Endothelial cell of umbilical vein (primary cell): ENCODE measurements around the gene MAST4. TPM values are rescaled to one million over a fixed set of nuclear protein-coding genes. Genes with fewer than 3 reads are reported as not detected.

Source experiments
- BruUV-seq: library from RNA; stranded (reverse); fragments of 400-500 nt; replicated peaks from 2 replicates; lab custom pipeline; 2021; lab: Mats Ljungman, UMichigan
- CTCF ChIA-PET: fragments of 300-600, 350-600 bp; sonication (Branson Sonifier 250); formaldehyde crosslinking; loops from one replicate; lab custom pipeline; 2021; ENCODE audit warnings: antibody characterized with exemption, inconsistent platforms; lab: Charles Lee
- POLR2A ChIA-PET: fragments of 300-600, 350-600 bp; sonication (Branson Sonifier 250); formaldehyde crosslinking; loops from one replicate; lab custom pipeline; 2021; ENCODE audit warnings: antibody characterized with exemption, inconsistent platforms; lab: Charles Lee
- DNase-seq: peaks from one replicate; pipeline ENCODE4 v3.0.0-alpha.2; 2011; ENCODE audit warnings: low read depth, low spot score
- FAIRE-seq: peaks from 2 replicates; lab custom pipeline; 2011; peaks lifted over from hg19 to GRCh38; lab: Jason Lieb, UNC
- H2AFZ ChIP-seq: 2 replicates; pipeline ENCODE4 v1.6.0; 2012; ENCODE audit warnings: low read depth, low read length, control low read depth, inconsistent platforms
- H3K27ac ChIP-seq: 2 replicates; pipeline ENCODE4 v1.5.1; 2011; ENCODE audit warnings: low read depth, mild to moderate bottlenecking, control low read depth, low read length, moderate library complexity; ENCODE audit not compliant: insufficient read depth
- H3K27me3 ChIP-seq, 2 experiments: 2 replicates each; pipeline versions ENCODE4 v1.6.0 to v1.6.1; 2011; ENCODE audit warnings: low read length in 2 of 2, mixed read lengths in 1 of 2; ENCODE audit not compliant: control insufficient read depth in 2 of 2, insufficient read depth in 2 of 2
- H3K36me3 ChIP-seq, 2 experiments: 2 replicates in 1 of 2; 3 replicates in 1 of 2; pipeline ENCODE4 v1.5.1; 2011; ENCODE audit warnings: low read length in 2 of 2, mild to moderate bottlenecking in 1 of 2, moderate library complexity in 1 of 2; ENCODE audit not compliant: control insufficient read depth in 2 of 2, insufficient read depth in 2 of 2; ENCODE audit errors: extremely low read depth in 1 of 2
- H3K4me1 ChIP-seq: 3 replicates; pipeline ENCODE4 v1.5.1; 2011; ENCODE audit warnings: mild to moderate bottlenecking, low read length; ENCODE audit not compliant: control insufficient read depth, insufficient read depth; ENCODE audit errors: extremely low read depth
- H3K4me2 ChIP-seq: 2 replicates; pipeline ENCODE4 v1.6.1; 2011; ENCODE audit warnings: low read length, control low read depth, mixed read lengths; ENCODE audit not compliant: insufficient read depth
- H3K4me3 ChIP-seq, 3 experiments: fragments of 200-600 bp in 1 of 3; sonication (generic), shearing (Covaris generic) in 1 of 3; replicated peaks in 1 of 3; 2 replicates each; pipeline ENCODE4 v1.5.1; 2011 to 2016; ENCODE audit warnings: control low read depth in 3 of 3, low read length in 3 of 3, mild to moderate bottlenecking in 2 of 3, inconsistent platforms in 1 of 3, low read depth in 1 of 3, moderate library complexity in 1 of 3; ENCODE audit not compliant: insufficient read depth in 1 of 3
- H3K79me2 ChIP-seq: 2 replicates; pipeline ENCODE4 v1.6.0; 2012; ENCODE audit warnings: low read length, inconsistent platforms; ENCODE audit not compliant: control insufficient read depth, insufficient read depth
- H3K9ac ChIP-seq: replicated peaks from 2 replicates; pipeline ENCODE3; 2011; ENCODE audit warnings: low read length, control low read depth; ENCODE audit not compliant: insufficient read depth; ENCODE audit errors: extremely low read depth
- H3K9me1 ChIP-seq: replicated peaks from 3 replicates; pipeline ENCODE4 v1.6.0; 2011; ENCODE audit warnings: mild to moderate bottlenecking, low read length; ENCODE audit not compliant: control insufficient read depth, insufficient read depth; ENCODE audit errors: extremely low read depth
- H3K9me3 ChIP-seq: replicated peaks from 2 replicates; pipeline ENCODE4 v1.5.1; 2012; ENCODE audit warnings: low read length, inconsistent platforms; ENCODE audit not compliant: control insufficient read depth, insufficient read depth
- H4K20me1 ChIP-seq: replicated peaks from 2 replicates; pipeline ENCODE3; 2011; ENCODE audit warnings: mild to moderate bottlenecking, low read length; ENCODE audit not compliant: control insufficient read depth, insufficient read depth; ENCODE audit errors: extremely low read depth
- CTCF ChIP-seq, 2 donors: IDR thresholded peaks; 1 replicate in 1 of 2; 2 replicates in 1 of 2; pipeline ENCODE4 v1.5.1; 2011; ENCODE audit warnings: low read length in 2 of 2, mild to moderate bottlenecking in 2 of 2, moderate library complexity in 2 of 2, control low read depth in 1 of 2, inconsistent platforms in 1 of 2, low read depth in 1 of 2; ENCODE audit not compliant: insufficient read depth in 1 of 2; ENCODE audit errors: extremely low read depth in 1 of 2
- EZH2 ChIP-seq: IDR thresholded peaks from 2 replicates; pipeline ENCODE4 v1.6.1; 2012; ENCODE audit warnings: borderline replicate concordance, low read depth, mild to moderate bottlenecking, moderate library complexity, low read length, inconsistent platforms; ENCODE audit not compliant: severe bottlenecking
- FOS ChIP-seq: IDR thresholded peaks from 2 replicates; pipeline ENCODE4 v1.6.1; 2011; ENCODE audit warnings: mild to moderate bottlenecking, low read length, moderate library complexity, borderline replicate concordance; ENCODE audit not compliant: insufficient read depth
- GATA2 ChIP-seq: IDR thresholded peaks from 2 replicates; pipeline ENCODE4 v1.7.0; 2011; ENCODE audit warnings: low read depth, mild to moderate bottlenecking, moderate library complexity, mixed read lengths, low read length; ENCODE audit not compliant: insufficient read length, insufficient read depth
- JUN ChIP-seq: IDR thresholded peaks from 2 replicates; pipeline ENCODE4 v1.6.1; 2011; ENCODE audit warnings: borderline replicate concordance, low read depth; ENCODE audit not compliant: insufficient read length, insufficient read depth
- MAX ChIP-seq: IDR thresholded peaks from 2 replicates; pipeline ENCODE4 v1.6.1; 2011; ENCODE audit not compliant: insufficient read depth, insufficient read length
- MYC ChIP-seq: IDR thresholded peaks from one replicate; pipeline ENCODE4 v1.6.1; 2011; ENCODE audit warnings: mild to moderate bottlenecking, low read depth, low read length
- POLR2A ChIP-seq: IDR thresholded peaks from 2 replicates; pipeline ENCODE4 v1.6.1; 2012; ENCODE audit warnings: low read depth, mild to moderate bottlenecking, control low read depth, low read length
- POLR2AphosphoS5 ChIP-seq: IDR thresholded peaks from 2 replicates; pipeline ENCODE4 v1.6.1; 2012; ENCODE audit warnings: low read depth, mild to moderate bottlenecking, control low read depth, low read length, moderate library complexity; ENCODE audit not compliant: insufficient read depth
- dilution Hi-C: fragments of 300-500 bp; cut with MboI; formaldehyde crosslinking; loops from one replicate; pipeline ENCODE4 v1.15.0; 2019; ENCODE audit warnings: low sequenced_read_pairs; ENCODE audit not compliant: extremely low pct_ligation_motif_present
- intact Hi-C: fragments of 100-400 bp; cut with micrococcal nuclease; formaldehyde crosslinking; loops from one replicate; pipeline ENCODE4 v1.10.0; 2022
- polyA plus RNA-seq, 4 experiments: library from polyadenylated mRNA; depleted of rRNA in 3 of 4; stranded (reverse) in 3 of 4; unstranded in 1 of 4; fragments of >200 nt; gene quantifications; 2 replicates each; pipeline versions ENCODE4 v1.2.1 to v1.2.3, GENCODE V29; 2011 to 2012; ENCODE audit warnings: missing spikeins in 1 of 4
- total RNA-seq: library from RNA; stranded (reverse); gene quantifications from 2 replicates; pipeline ENCODE4 v1.2.3, GENCODE V29; 2021

MAST4 gene
- total and polyA plus RNA-seq, 2 donors (not counting 3 experiments of a cell fraction or from before 2014, with no cell fraction given), result 40.2 to 116 TPM

GRCh38 chr5:66570201-66570600 lies 26.0 kb upstream of the MAST4 start:
- Histone ChIP-seq H3K9me1 (no peaks in the 10 kb centered on the region), H3K9me3 (no peaks in the 10 kb centered on the region), H3K9ac (no peak overlapping the region), H3K27me3 (no peaks in the 10 kb centered on the region), H3K27ac (no peak overlapping the region), H3K4me3 (no peak overlapping the region), H3K36me3 (no peaks in the 10 kb centered on the region), H4K20me1 (no peaks in the 10 kb centered on the region), H3K4me2 (no peak overlapping the region), H3K79me2 (no peaks in the 10 kb centered on the region), H3K4me1 (no peaks in the 10 kb centered on the region), H2AFZ (no peak overlapping the region)
- FAIRE-seq (no peak), DNase-seq (no peak)
- CTCF ChIA-PET, result no interaction called here
- POLR2A ChIA-PET, result no interaction called here
- TF ChIP-seq MAX (no peak), EZH2 (no peak), CTCF (IDR thresholded peaks at IDR 0.05; ENCODE audit: extremely low read depth in 1 of 2, insufficient read depth in 1 of 2, low read depth in 1 of 2, low read length in 2 of 2) (no peak), JUN (no peak), FOS (no peak)
- intact Hi-C loops, result no loop called here
- BruUV-seq, result no TSS peak
- dilution Hi-C loops, result no loop called here

GRCh38 chr5:66573733-66574132 lies 22.5 kb upstream of the MAST4 start:
- H3K9me3 ChIP-seq, result no peaks in the 10 kb centered on the region
- no peaks in the 10 kb centered on the region for H3K27me3 ChIP-seq
- POLR2A ChIA-PET, result no interaction called here
- no peak overlapping the region for H3K4me2 ChIP-seq
- TF ChIP-seq CTCF (IDR thresholded peaks at IDR 0.05; ENCODE audit: extremely low read depth in 1 of 2, insufficient read depth in 1 of 2, low read depth in 1 of 2, low read length in 2 of 2), result no peak
- no peak for TF ChIP-seq JUN
- no peak for TF ChIP-seq MAX
- TF ChIP-seq MYC, result no peak
- no peak for TF ChIP-seq POLR2A
- no peak for TF ChIP-seq GATA2
- TF ChIP-seq POLR2AphosphoS5, result no peak
- no peak for TF ChIP-seq FOS
- TF ChIP-seq EZH2, result no peak
- H3K79me2 ChIP-seq, result no peaks in the 10 kb centered on the region
- CTCF ChIA-PET, result no interaction called here
- H3K4me3 ChIP-seq, result no peak overlapping the region
- intact Hi-C loops (no loop called here), dilution Hi-C loops (no loop called here)
- DNase-seq (no peak), FAIRE-seq (no peak)
- H3K27ac ChIP-seq, result no peak overlapping the region
- no peak overlapping the region for H3K9ac ChIP-seq
- no peaks in the 10 kb centered on the region for H3K36me3 ChIP-seq
- H3K4me1 ChIP-seq, result no peaks in the 10 kb centered on the region
- H2AFZ ChIP-seq, result no peak overlapping the region
- no peaks in the 10 kb centered on the region for H4K20me1 ChIP-seq
- H3K9me1 ChIP-seq, result no peaks in the 10 kb centered on the region
- no TSS peak for BruUV-seq
